Neutrophil (primary cell): Measurements from ENCODE around the gene UNK.
"Not testable (repeated sequence)": the region's sequence is repeated elsewhere in the genome, so short reads cannot be mapped to it uniquely, and the experiment has no call there.

ENCODE experiments used
- H3K27ac ChIP-seq: fragments of 200-600 bp; sonication (generic); 2 replicates; pipeline ENCODE4 v1.5.1; 2016; ENCODE audit warnings: mild to moderate bottlenecking, moderate library complexity
- H3K27me3 ChIP-seq: fragments of 200-600 bp; sonication (generic); 2 replicates; pipeline ENCODE4 v1.6.0; 2016; ENCODE audit warnings: mild to moderate bottlenecking
- H3K36me3 ChIP-seq: fragments of 200-600 bp; sonication (generic); 2 replicates; pipeline ENCODE4 v1.5.1; 2017
- H3K4me1 ChIP-seq, 2 experiments: fragments of 200-600 bp in 1 of 2; sonication (generic) in 1 of 2; 1 replicate in 1 of 2; 2 replicates in 1 of 2; pipeline versions ENCODE4 v1.5.1 to v1.6.1; 2013 to 2016; ENCODE audit warnings: low read depth in 1 of 2, low read length in 1 of 2, mild to moderate bottlenecking in 1 of 2, moderate library complexity in 1 of 2; ENCODE audit not compliant: control insufficient read depth in 1 of 2, insufficient read depth in 1 of 2
- H3K4me3 ChIP-seq, 2 experiments: fragments of 200-600 bp in 1 of 2; sonication (generic) in 1 of 2; 1 replicate in 1 of 2; 2 replicates in 1 of 2; pipeline ENCODE4 v1.5.1; 2013 to 2016; ENCODE audit warnings: low read depth in 1 of 2, low read length in 1 of 2, mild to moderate bottlenecking in 1 of 2, moderate library complexity in 1 of 2
- H3K9me3 ChIP-seq: fragments of 200-600 bp; sonication (generic); 2 replicates; pipeline ENCODE4 v1.5.1; 2016
- CTCF ChIP-seq: fragments of 200-600 bp; sonication (generic); IDR thresholded peaks from 2 replicates; pipeline ENCODE4 v1.5.1; 2016; ENCODE audit warnings: antibody characterized with exemption

The UNK gene

DNA sequence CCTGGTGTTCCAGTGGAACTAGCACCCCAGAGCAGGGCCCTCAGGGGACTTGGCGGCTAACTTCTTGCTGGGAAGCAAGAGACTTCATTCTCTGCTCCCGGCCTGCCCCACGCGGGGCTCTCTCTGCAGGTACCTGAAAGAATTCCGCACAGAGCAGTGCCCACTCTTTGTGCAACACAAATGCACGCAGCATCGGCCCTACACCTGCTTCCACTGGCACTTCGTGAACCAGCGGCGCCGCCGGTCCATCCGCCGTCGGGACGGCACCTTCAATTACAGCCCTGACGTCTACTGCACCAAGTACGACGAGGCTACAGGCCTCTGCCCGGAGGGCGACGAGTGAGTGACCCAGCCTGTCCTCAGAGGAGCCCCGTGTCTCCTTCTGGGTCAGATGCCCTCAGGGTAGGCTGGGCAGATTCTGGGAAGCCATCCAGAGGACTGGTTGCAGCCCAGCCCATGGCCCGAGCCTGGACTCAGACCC is 25.1 kb downstream of the UNK start:
- H3K27ac ChIP-seq: no peak overlapping the region
- no peak for TF ChIP-seq CTCF

GRCh38 chr17:75810216-75810615 is 25.6 kb downstream of the UNK start:
- Histone ChIP-seq H3K27ac (no peak overlapping the region), H3K4me3 (no peak overlapping the region), H3K27me3 (no peaks in the 10 kb centered on the region), H3K4me1 (no peaks in the 10 kb centered on the region), H3K9me3 (no peaks in the 10 kb centered on the region), H3K36me3 (peaks cover 52% of the 10 kb centered on the region)
- TF ChIP-seq CTCF: no peak

More for the DNA sequence above, 25.1 kb downstream of the UNK start:
- no peaks in the 10 kb centered on the region for H3K4me1 ChIP-seq
- H3K9me3 ChIP-seq: no peaks in the 10 kb centered on the region
- H3K4me3 ChIP-seq: no peak overlapping the region
- H3K36me3 ChIP-seq: peaks cover 46% of the 10 kb centered on the region
- no peaks in the 10 kb centered on the region for H3K27me3 ChIP-seq

- H3K27ac ChIP-seq, H3K27me3 ChIP-seq: not testable (repeated sequence)
- peaks cover 55% of the 10 kb centered on the region for H3K36me3 ChIP-seq
These were observed 26.1 kb downstream of the UNK start for GRCh38 chr17:75810756-75811155.

DNA sequence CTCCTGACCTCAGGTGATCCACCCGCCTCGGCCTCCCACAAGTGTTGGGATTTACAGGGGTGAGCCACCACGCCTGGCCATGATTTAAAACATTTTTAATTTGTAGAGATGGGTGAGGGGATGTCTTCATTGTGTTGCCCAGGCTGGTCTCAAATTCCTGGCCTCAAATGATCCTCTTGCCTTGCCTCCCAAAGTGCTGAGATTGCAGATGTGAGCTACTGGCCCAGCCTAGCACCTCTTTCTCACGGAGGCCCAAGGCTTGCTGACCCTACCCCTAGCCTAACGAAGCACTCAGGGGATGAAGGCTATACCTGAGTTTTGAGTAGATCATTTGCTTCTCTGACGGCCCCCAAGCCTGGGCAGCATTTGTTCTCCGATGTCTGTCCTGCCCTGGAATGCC is 26.6 kb downstream of the UNK start:
- no peak for TF ChIP-seq CTCF
- H3K4me1 ChIP-seq: no peaks in the 10 kb centered on the region
- no peaks in the 10 kb centered on the region for H3K27me3 ChIP-seq
- H3K36me3 ChIP-seq: peaks cover 55% of the 10 kb centered on the region
- H3K27ac ChIP-seq: no peak overlapping the region
- no peak overlapping the region for H3K4me3 ChIP-seq
- H3K9me3 ChIP-seq: no peaks in the 10 kb centered on the region

More at GRCh38 chr17:75810756-75811155, 26.1 kb downstream of the UNK start:
- H3K4me3 ChIP-seq, H3K4me1 ChIP-seq, H3K9me3 ChIP-seq: not testable (repeated sequence)

GRCh38 chr17:75812096-75813013 is 27.7 kb downstream of the UNK start:
- Histone ChIP-seq H3K27me3 (no peaks in the 10 kb centered on the region), H3K9me3 (no peaks in the 10 kb centered on the region), H3K4me1 (no peaks in the 10 kb centered on the region), H3K27ac (no peak overlapping the region), H3K4me3 (no peak overlapping the region), H3K36me3 (peaks cover 55% of the 10 kb centered on the region)
- TF ChIP-seq CTCF: no peak
